GM21576 (cell line): Measurements from ENCODE around the gene PSMA5.
"Not testable (repeated sequence)": the region's sequence is repeated elsewhere in the genome, so short reads cannot be mapped to it uniquely, and the experiment has no call there.

Experiments
- ATAC-seq: cut with Tn5 transposase; IDR thresholded peaks from one replicate; pipeline ENCODE4 v1.9.1; 2021; ENCODE audit warnings: mild to moderate bottlenecking, moderate library complexity; ENCODE audit not compliant: unreplicated experiment

The PSMA5 gene

GRCh38 chr1:109433322-109433721, 7.1 kb upstream of the PSMA5 start:
- no peak for ATAC-seq

- ATAC-seq: no peak
Observed at GRCh38 chr1:109432336-109432735, 6.1 kb upstream of the PSMA5 start.

GRCh38 chr1:109427171-109427467, 871 bp upstream of the PSMA5 start:
- no peak for ATAC-seq

GRCh38 chr1:109425391-109426280, 612 bp downstream of the PSMA5 start:
- ATAC-seq: peak; percentile 21

- ATAC-seq: no peak
Observed at GRCh38 chr1:109423498-109423897, 2.8 kb downstream of the PSMA5 start.

- ATAC-seq: no peak
Observed at GRCh38 chr1:109412551-109412950, 13.7 kb downstream of the PSMA5 start.

- ATAC-seq: no peak
Observed at GRCh38 chr1:109404838-109405237, 21.4 kb downstream of the PSMA5 start.

- no peak for ATAC-seq
Observed at GRCh38 chr1:109402025-109402424, 24.2 kb downstream of the PSMA5 start.

GRCh38 chr1:109400035-109400655, 26.1 kb downstream of the PSMA5 start:
- no peak for ATAC-seq

GRCh38 chr1:109399326-109399957, 26.8 kb downstream of the PSMA5 start:
- no peak for ATAC-seq

- ATAC-seq: no peak
Observed at GRCh38 chr1:109398343-109399225, 27.7 kb downstream of the PSMA5 start.

GRCh38 chr1:109397581-109398342, 28.5 kb downstream of the PSMA5 start, which contains the start of gene SORT1:
TSS of gene SORT1 (minus strand) at chr1:109397918. CDS start at chr1:109397892, 26 bp downstream.
- ATAC-seq: peak; percentile 73

GRCh38 chr1:109396871-109397580, 29.2 kb downstream of the PSMA5 start:
- no peak for ATAC-seq

- no peak for ATAC-seq
Observed at GRCh38 chr1:109396513-109396839, 29.8 kb downstream of the PSMA5 start.

- ATAC-seq: no peak
Observed at GRCh38 chr1:109395602-109396512, 30.4 kb downstream of the PSMA5 start.

- not testable (repeated sequence) for ATAC-seq
Observed at GRCh38 chr1:109395282-109395599, 31.0 kb downstream of the PSMA5 start.

- no peak for ATAC-seq
Observed at GRCh38 chr1:109394591-109395281, 31.5 kb downstream of the PSMA5 start.

- ATAC-seq: no peak
Observed at GRCh38 chr1:109393617-109394233, 32.5 kb downstream of the PSMA5 start.
